Stimulated activated CD8-positive, alpha-beta memory T cell treated with anti-CD3 and anti-CD28 coated beads, Interleukin-2, amount 100 ng/mL, for 48 hours (primary cell): ENCODE measurements around the gene MS4A2.
"Not testable (repeated sequence)": the region's sequence is repeated elsewhere in the genome, so short reads cannot be mapped to it uniquely, and the experiment has no call there.

Source experiments
- DNase-seq, 2 donors: peaks; one replicate each; pipeline ENCODE4 v3.0.0-alpha.2; 2020; ENCODE audit warnings: low read depth in 2 of 2

The MS4A2 gene

DNA sequence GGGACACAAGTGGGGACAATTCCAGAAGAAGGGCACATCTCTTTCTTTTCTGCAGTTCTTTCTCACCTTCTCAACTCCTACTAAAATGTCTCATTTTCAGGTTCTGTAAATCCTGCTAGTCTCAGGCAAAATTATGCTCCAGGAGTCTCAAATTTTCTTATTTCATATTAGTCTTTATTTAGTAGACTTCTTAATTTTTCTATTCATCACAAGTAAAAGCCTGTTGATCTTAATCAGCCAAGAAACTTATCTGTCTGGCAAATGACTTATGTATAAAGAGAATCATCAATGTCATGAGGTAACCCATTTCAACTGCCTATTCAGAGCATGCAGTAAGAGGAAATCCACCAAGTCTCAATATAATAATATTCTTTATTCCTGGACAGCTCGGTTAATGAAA lies at the start of gene MS4A2:
MS4A2 (plus strand) TSS at position 301 of the 400 bp plus-strand sequence. CDS start 102 bp downstream, outside the sequence.
- DNase-seq = no peak

- no peak for DNase-seq
These were observed 48.4 kb upstream of the MS4A2 start, which contains the start of gene OOSP2 for GRCh38 chr11:60040109-60040508. Gene OOSP2 (plus strand): TSS chr11:60040409. CDS start chr11:60040460, 51 bp downstream.

GRCh38 chr11:60050422-60050821 lies 38.0 kb upstream of the MS4A2 start:
- DNase-seq = not testable (repeated sequence)

DNA sequence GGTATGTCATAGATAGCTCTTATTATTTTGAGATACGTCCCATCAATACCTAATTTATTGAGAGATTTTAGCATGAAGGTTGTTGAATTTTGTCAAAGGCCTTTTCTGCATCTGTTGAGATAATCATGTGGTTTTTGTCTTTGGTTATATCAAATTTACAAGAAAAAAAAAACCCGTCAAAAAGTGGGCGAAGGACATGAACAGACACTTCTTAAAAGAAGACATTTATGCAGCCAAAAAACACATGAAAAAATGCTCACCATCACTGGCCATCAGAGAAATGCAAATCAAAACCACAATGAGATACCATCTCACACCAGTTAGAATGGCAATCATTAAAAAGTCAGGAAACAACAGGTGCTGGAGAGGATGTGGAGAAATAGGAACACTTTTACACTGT lies 37.6 kb upstream of the MS4A2 start:
- DNase-seq = not testable (repeated sequence)

GRCh38 chr11:60056349-60056969 lies 32.0 kb upstream of the MS4A2 start, which contains the start of gene MS4A3:
Gene MS4A3 (plus strand): TSS chr11:60056665. CDS start chr11:60061161, 4,496 bp downstream.
- no peak for DNase-seq

- no peak for DNase-seq
These were observed 29.4 kb upstream of the MS4A2 start for GRCh38 chr11:60059052-60059451.

GRCh38 chr11:60059521-60060240 lies 28.8 kb upstream of the MS4A2 start:
- no peak for DNase-seq

DNA sequence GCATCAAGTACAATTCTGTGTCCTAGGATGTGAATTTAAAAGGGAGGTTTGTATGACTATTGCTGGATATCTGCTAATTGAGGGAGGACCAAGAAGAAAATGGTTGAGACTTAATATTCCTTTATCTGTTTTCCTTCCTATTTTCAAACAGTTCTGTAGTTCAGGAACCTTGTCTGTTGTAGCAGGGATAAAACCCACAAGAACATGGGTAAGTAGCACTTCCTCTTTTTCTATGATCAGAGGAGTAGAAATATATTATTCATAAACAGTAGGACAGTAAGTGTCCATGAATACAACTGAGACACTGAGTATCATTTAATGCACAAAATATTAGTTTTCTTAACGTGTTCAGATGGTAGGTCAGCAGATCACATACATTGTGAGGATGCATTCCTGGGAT lies 24.4 kb upstream of the MS4A2 start:
- no peak for DNase-seq

- no peak for DNase-seq
These were observed 22.7 kb upstream of the MS4A2 start for GRCh38 chr11:60065801-60066200.

DNA sequence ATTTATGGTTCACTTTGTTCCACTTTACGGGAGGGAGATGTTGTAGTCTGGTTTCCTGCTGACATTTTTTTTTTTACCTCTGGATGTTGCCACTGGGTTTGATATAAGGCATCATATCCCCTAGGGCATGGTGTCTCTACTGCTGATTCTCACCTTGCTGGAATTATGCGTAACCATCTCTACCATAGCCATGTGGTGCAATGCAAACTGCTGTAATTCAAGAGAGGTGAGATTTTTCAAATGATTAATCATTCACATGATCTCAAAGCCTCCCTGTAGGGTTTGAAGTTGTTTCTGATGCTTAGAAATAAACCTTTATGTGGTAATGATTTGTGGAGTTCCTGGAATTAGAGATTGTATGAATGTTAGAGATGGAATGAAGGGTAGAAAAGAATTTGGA lies 19.0 kb upstream of the MS4A2 start:
- no peak for DNase-seq

DNA sequence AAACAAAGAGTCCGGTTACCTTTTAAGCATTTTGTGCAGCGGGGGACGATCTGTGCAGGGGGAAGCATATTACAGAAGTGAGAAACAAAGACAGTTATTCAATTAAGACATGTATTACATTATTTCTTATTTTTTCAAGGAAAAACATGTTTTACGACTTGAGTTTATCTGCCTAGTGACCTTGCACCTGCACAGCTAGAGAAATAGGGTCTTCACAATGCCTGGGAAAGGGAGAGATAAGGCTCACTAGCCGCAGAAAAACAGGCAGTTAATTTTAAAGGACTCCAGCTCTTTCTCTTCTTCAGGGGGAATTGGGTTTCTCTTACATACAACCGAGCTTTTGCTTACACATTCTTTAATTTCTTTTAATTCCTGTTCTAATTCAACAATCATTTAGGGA lies 16.8 kb upstream of the MS4A2 start:
- not testable (repeated sequence) for DNase-seq

DNA sequence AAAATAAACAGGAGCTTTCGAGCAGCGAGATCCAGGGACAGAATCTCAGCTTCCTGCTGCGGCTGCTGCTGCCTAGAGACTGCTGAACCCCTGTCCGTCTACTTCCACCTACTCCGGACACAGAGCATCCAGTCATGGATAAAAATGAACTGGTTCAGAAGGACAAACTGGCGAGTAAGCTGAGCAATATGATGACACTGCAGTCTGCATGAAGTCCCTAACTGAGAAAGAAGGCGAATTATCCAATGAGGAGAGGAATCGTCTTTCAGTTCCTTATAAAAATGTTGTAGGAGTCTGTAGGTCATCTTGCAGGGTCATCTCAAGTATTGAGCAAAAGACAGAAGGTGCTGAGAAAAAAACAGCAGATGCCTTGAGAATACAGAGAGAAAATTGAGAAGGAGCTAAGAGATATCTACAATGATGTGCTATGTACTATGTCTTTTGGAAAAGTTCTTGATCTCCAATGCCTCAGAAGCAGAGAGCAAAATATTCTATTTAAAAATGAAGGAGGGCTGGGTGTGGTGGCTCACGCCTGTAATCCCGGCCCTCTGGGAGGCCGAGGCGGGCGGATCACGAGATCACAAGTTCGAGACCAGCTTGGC lies 11.1 kb upstream of the MS4A2 start:
- no peak for DNase-seq

DNA sequence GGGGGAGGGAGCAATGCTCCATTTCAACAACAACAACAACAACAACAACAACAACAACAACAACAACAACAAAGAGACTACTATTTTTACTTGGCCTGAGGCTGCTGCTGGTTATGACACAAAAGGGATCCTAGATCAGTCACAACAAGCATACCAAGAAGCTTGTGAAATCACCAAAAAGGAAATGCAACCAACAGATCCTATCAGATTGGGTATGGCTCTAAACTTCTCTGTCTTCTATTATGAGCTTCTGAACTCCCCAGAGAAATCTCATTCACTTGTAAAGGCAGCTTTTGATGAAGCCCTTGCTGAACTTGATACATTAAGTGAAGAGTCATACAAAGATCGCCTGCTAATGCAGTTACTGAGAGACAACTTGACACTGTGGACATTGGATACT lies 10.5 kb upstream of the MS4A2 start:
- DNase-seq = no peak

- no peak for DNase-seq
These were observed 9.7 kb upstream of the MS4A2 start for GRCh38 chr11:60078745-60079144.

- DNase-seq = no peak
These were observed 7.9 kb upstream of the MS4A2 start for GRCh38 chr11:60080535-60080934.

DNA sequence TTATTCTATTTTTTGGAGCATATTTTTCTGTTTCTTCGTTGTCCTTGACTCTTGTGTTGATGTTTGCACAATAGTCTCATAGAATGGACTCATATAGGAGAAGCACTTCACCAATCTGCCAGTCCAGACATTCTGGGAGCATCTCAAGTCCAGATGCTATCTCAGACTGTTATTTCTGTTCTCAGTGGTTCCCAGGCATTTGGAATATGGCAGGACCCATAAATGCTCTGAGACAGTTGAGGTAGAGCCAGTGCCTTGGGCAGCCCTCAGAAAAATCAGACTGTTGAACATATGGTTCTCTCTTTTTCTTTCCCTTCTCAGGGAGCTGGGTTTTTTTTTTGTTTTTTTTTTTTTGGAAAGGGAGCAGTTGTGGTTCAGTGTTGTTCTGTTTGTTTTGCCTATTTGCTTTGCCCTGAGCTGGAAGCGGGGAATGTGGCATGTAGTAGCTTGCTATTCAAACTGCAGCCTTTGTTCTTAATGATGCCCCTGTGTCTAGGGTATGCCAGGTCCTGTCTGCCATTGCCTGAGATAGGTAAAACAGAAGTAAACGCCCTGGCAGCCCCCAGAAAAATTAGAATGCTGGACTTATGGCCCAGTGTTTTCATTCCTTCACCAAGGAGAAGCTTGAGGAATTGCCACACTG lies 3.7 kb upstream of the MS4A2 start:
- no peak for DNase-seq

DNA sequence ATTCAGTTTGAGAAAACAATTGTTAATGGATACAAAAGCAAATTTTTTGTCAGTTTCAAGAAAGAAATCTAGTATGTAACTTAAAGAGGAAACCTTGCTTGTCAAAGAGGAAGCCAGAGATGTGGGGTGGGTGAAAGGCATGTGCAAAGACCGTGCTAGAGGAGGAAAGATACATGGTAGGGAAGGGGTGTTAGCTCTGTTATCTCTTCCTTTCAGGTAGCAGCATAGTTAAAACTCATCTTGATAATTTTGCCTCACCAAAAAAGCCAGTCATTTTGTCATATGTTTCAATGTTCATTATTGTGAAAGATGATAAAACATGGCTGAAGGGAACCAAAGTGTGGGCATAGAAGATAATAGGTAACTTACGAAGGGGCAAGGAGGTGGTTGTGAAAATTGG lies 2.6 kb upstream of the MS4A2 start:
- no peak for DNase-seq

GRCh38 chr11:60087239-60087638 lies 1.2 kb upstream of the MS4A2 start:
- DNase-seq = no peak

GRCh38 chr11:60095477-60096120 lies 7.1 kb downstream of the MS4A2 start:
- DNase-seq = no peak

DNA sequence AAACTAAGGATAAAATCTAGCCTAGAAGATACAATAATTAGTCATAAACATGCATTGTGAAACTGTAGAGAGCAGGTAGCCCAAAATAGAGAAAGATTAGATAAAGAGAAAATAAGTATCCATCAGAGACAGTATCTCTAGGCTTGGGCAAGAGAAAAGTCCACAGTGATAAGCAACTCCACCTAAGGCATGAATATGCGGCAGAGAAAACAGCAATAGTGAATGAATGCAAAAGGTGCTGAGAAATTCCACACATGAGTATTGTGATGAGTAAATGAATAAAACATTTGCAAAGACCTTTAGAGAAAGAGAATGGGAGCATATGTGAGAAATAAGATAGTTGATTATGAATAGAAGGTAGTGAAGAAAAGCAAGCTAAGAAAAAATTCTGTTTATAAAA lies 8.7 kb downstream of the MS4A2 start:
- no peak for DNase-seq

GRCh38 chr11:60098508-60098907 lies 10.0 kb downstream of the MS4A2 start:
- no peak for DNase-seq

GRCh38 chr11:60100516-60100915 lies 12.1 kb downstream of the MS4A2 start:
- DNase-seq = no peak
